H9 (cell line): ENCODE results near the gene ETDB. TPM values are rescaled to one million over a fixed set of nuclear protein-coding genes. Genes with fewer than 3 reads are reported as not detected.

Source experiments
- DNase-seq: peaks from one replicate; pipeline ENCODE4 v3.0.0-alpha.2; 2017
- H2AFZ ChIP-seq: one replicate; pipeline ENCODE4 v1.6.1; 2013; ENCODE audit warnings: mild to moderate bottlenecking, low read length, control low read depth, moderate library complexity
- H2AK5ac ChIP-seq: 2 replicates; pipeline ENCODE4 v1.6.1; 2013; ENCODE audit warnings: low read length, control low read depth, mixed read lengths; ENCODE audit not compliant: insufficient read length
- H2BK120ac ChIP-seq: one replicate; pipeline ENCODE4 v1.6.1; 2013; ENCODE audit warnings: low read depth, mild to moderate bottlenecking, low read length, control low read depth, inconsistent platforms; ENCODE audit not compliant: poor library complexity, severe bottlenecking
- H2BK12ac ChIP-seq: 2 replicates; pipeline ENCODE4 v1.6.1; 2013; ENCODE audit warnings: low read length, control low read depth, mixed read lengths, low read depth; ENCODE audit not compliant: insufficient read length
- H2BK15ac ChIP-seq: 2 replicates; pipeline ENCODE4 v1.6.1; 2013; ENCODE audit warnings: low read depth, low read length, control low read depth
- H2BK20ac ChIP-seq: one replicate; pipeline ENCODE4 v1.6.1; 2013; ENCODE audit warnings: low read depth, mild to moderate bottlenecking, low read length, control low read depth, inconsistent platforms; ENCODE audit not compliant: poor library complexity, severe bottlenecking
- H2BK5ac ChIP-seq: 2 replicates; pipeline ENCODE4 v1.6.1; 2013; ENCODE audit warnings: low read length, control low read depth, mixed read lengths; ENCODE audit not compliant: insufficient read length
- H3K14ac ChIP-seq: 2 replicates; pipeline ENCODE4 v1.6.1; 2013; ENCODE audit warnings: low read length, control low read depth; ENCODE audit not compliant: insufficient read depth
- H3K18ac ChIP-seq: 2 replicates; pipeline ENCODE4 v1.6.1; 2013; ENCODE audit warnings: low read depth, mild to moderate bottlenecking, mixed read lengths, low read length, control low read depth; ENCODE audit not compliant: insufficient read length
- H3K23ac ChIP-seq: 2 replicates; pipeline ENCODE4 v1.6.1; 2013; ENCODE audit warnings: low read length, control low read depth, mixed read lengths, low read depth; ENCODE audit not compliant: insufficient read length
- H3K23me2 ChIP-seq: 2 replicates; pipeline ENCODE4 v1.6.1; 2013; ENCODE audit warnings: low read depth, mild to moderate bottlenecking, mixed read lengths, low read length, control low read depth; ENCODE audit not compliant: insufficient read length, poor library complexity, severe bottlenecking
- H3K27ac ChIP-seq: 2 replicates; pipeline ENCODE4 v1.5.1; 2013; ENCODE audit warnings: low read length, control low read depth, mixed read lengths, low read depth; ENCODE audit not compliant: insufficient read length
- H3K27me3 ChIP-seq: 2 replicates; pipeline ENCODE4 v1.6.1; 2013; ENCODE audit warnings: low read length, control low read depth, inconsistent platforms; ENCODE audit not compliant: insufficient read depth
- H3K4ac ChIP-seq: 2 replicates; pipeline ENCODE4 v1.6.1; 2013; ENCODE audit warnings: low read depth, mild to moderate bottlenecking, control low read depth, inconsistent platforms, low read length, moderate library complexity
- H3K4me1 ChIP-seq: 2 replicates; pipeline ENCODE4 v1.6.1; 2013; ENCODE audit warnings: low read length, control low read depth, inconsistent platforms; ENCODE audit not compliant: insufficient read depth
- H3K4me2 ChIP-seq: 2 replicates; pipeline ENCODE4 v1.6.1; 2013; ENCODE audit warnings: low read length, control low read depth, mixed read lengths; ENCODE audit not compliant: insufficient read length, insufficient read depth
- H3K56ac ChIP-seq: 2 replicates; pipeline ENCODE4 v1.6.1; 2013; ENCODE audit warnings: low read depth, mild to moderate bottlenecking, mixed read lengths, low read length, control low read depth; ENCODE audit not compliant: insufficient read length
- H3K79me1 ChIP-seq: 2 replicates; pipeline ENCODE4 v1.6.1; 2013; ENCODE audit warnings: low read depth, mild to moderate bottlenecking, moderate library complexity, low read length, control low read depth, inconsistent platforms; ENCODE audit not compliant: insufficient read depth, poor library complexity, severe bottlenecking
- H3K79me2 ChIP-seq: 2 replicates; pipeline ENCODE4 v1.6.1; 2013; ENCODE audit warnings: low read length, control low read depth, inconsistent platforms; ENCODE audit not compliant: insufficient read depth
- H3K9ac ChIP-seq: 2 replicates; pipeline ENCODE4 v1.6.1; 2013; ENCODE audit warnings: low read length, control low read depth, mixed read lengths; ENCODE audit not compliant: insufficient read length; ENCODE audit errors: extremely low read depth
- H3K9me3 ChIP-seq: one replicate; pipeline ENCODE4 v1.6.1; 2013; ENCODE audit warnings: low read depth, low read length, inconsistent platforms; ENCODE audit not compliant: control insufficient read depth
- H3T11ph ChIP-seq: one replicate; pipeline ENCODE4 v1.6.1; 2013; ENCODE audit warnings: mild to moderate bottlenecking, low read length, control low read depth, inconsistent platforms
- H4K20me1 ChIP-seq: one replicate; pipeline ENCODE4 v1.6.1; 2013; ENCODE audit not compliant: control insufficient read depth, insufficient read length, insufficient read depth
- H4K5ac ChIP-seq: 2 replicates; pipeline ENCODE4 v1.6.1; 2013; ENCODE audit warnings: low read depth, mild to moderate bottlenecking, mixed read lengths, low read length, control low read depth; ENCODE audit not compliant: insufficient read length
- H4K8ac ChIP-seq: replicated peaks from 2 replicates; pipeline ENCODE4 v1.6.1; 2013; ENCODE audit warnings: low read length, control low read depth, mixed read lengths, low read depth; ENCODE audit not compliant: insufficient read length
- H4K91ac ChIP-seq: 2 replicates; pipeline ENCODE4 v1.6.1; 2013; ENCODE audit warnings: low read depth, mild to moderate bottlenecking, moderate library complexity, mixed read lengths, low read length, control low read depth; ENCODE audit not compliant: insufficient read length
- H3K27ac Mint-ChIP-seq, 3 experiments: 2 replicates in 2 of 3; 3 replicates in 1 of 3; pipeline ENCODE4 v1.8.0; 2020 to 2021; ENCODE audit warnings: mixed read lengths in 3 of 3, mild to moderate bottlenecking in 1 of 3, moderate library complexity in 1 of 3
- H3K27me3 Mint-ChIP-seq: 2 replicates; pipeline ENCODE4 v1.8.0; 2021; ENCODE audit warnings: low read depth, mild to moderate bottlenecking, moderate library complexity, mixed read lengths
- H3K36me3 Mint-ChIP-seq, 3 experiments: 2 replicates in 2 of 3; 3 replicates in 1 of 3; pipeline ENCODE4 v1.8.0; 2020 to 2021; ENCODE audit warnings: low read depth in 3 of 3, mixed read lengths in 3 of 3; ENCODE audit not compliant: insufficient read depth in 1 of 3
- H3K4me1 Mint-ChIP-seq, 2 experiments: 2 replicates each; pipeline ENCODE4 v1.8.0; 2020; ENCODE audit warnings: mixed read lengths in 2 of 2
- H3K4me3 Mint-ChIP-seq, 2 experiments: 2 replicates in 1 of 2; 3 replicates in 1 of 2; pipeline ENCODE4 v1.8.0; 2020 to 2021; ENCODE audit warnings: mild to moderate bottlenecking in 2 of 2, mixed read lengths in 2 of 2, moderate library complexity in 1 of 2
- H3K9me3 Mint-ChIP-seq, 2 experiments: 2 replicates in 1 of 2; 3 replicates in 1 of 2; pipeline ENCODE4 v1.8.0; 2020; ENCODE audit warnings: mild to moderate bottlenecking in 2 of 2, mixed read lengths in 2 of 2, moderate library complexity in 1 of 2
- CTCF ChIP-seq: fragments of 200-600 bp; sonication (generic); conservative IDR thresholded peaks from 3 replicates; pipeline ENCODE4 v1.8.0; 2021; ENCODE audit warnings: antibody characterized with exemption, mild to moderate bottlenecking
- WGBS: extraction: QIAGEN DNeasy Blood & Tissue Kit; methylation state at CpG from one replicate; pipeline ENCODE4 v1.1.7; 2013; ENCODE audit warnings: missing lambda C conversion rate, low lambda C conversion rate, mixed read lengths; ENCODE audit not compliant: insufficient read length; ENCODE audit errors: extremely low coverage; 5-methylcytosine and 5-hydroxymethylcytosine counted together
- total RNA-seq: library from RNA; stranded (reverse); gene quantifications from 2 replicates; pipeline ENCODE4 v1.2.1, GENCODE V29; 2021

The ETDB gene
- total RNA-seq, 1 experiment from 2014 or later: not detected

DNA sequence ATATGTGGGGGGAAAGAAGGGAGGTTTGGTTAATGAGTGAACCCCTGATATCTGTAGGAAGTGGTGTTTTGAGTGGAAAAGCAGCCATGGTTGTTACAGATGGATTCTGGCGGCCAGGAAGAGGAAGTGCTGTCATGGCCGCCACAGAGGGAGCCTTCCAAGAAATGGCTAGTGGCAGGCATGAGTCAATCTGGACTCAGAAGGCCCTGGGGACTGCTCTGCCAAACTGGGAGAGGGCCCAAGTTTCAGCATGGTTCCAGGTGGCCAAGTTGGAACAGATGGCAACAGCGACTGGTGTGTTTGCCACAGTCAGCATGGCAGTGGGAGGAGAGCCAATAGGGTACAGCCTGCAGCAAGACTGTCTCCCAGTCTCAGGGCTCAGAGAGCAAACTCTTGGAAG lies 32.5 kb downstream of the ETDB start:
- H4K5ac ChIP-seq: no peak overlapping the region
- H2BK5ac ChIP-seq: no peak overlapping the region
- no peak overlapping the region for H2BK12ac ChIP-seq
- H3K27ac ChIP-seq: no peak overlapping the region
- no peak overlapping the region for H3K4ac ChIP-seq
- H2AK5ac ChIP-seq: no peak overlapping the region
- H3K23ac ChIP-seq: no peak overlapping the region
- no peak overlapping the region for H3K4me2 ChIP-seq
- TF ChIP-seq CTCF: no peak
- Mint-ChIP-seq H3K27ac (no peak overlapping the region), H3K27me3 (peaks cover 7% of the 10 kb centered on the region), H3K9me3 (peaks cover 38 to 67% of the 10 kb centered on the region in 2 experiments), H3K36me3 (peaks cover 4 to 11% (median 6%) of the 10 kb centered on the region in 3 experiments; a peak in 6 of 7 replicates), H3K4me3 (no peak overlapping the region), H3K4me1 (peaks cover 4 to 10% of the 10 kb centered on the region in 2 experiments; a peak in 3 of 4 replicates)
- H2AFZ ChIP-seq: no peak overlapping the region
- H3K23me2 ChIP-seq: no peaks in the 10 kb centered on the region
- H2BK120ac ChIP-seq: no peak overlapping the region
- DNase-seq: no peak
- no peak overlapping the region for H3K9ac ChIP-seq
- no peak overlapping the region for H4K8ac ChIP-seq
- H4K20me1 ChIP-seq: no peaks in the 10 kb centered on the region
- no peak overlapping the region for H2BK20ac ChIP-seq
- no CpG with 5 or more reads among the region's 3 CpGs for WGBS
- H3K79me1 ChIP-seq: no peaks in the 10 kb centered on the region
- H3K4me1 ChIP-seq: no peaks in the 10 kb centered on the region
- no peak overlapping the region for H3K18ac ChIP-seq
- no peak overlapping the region for H3T11ph ChIP-seq
- H3K9me3 ChIP-seq: peaks cover 25% of the 10 kb centered on the region
- H4K91ac ChIP-seq: no peak overlapping the region
- no peaks in the 10 kb centered on the region for H3K79me2 ChIP-seq
- H2BK15ac ChIP-seq: no peak overlapping the region
- no peak overlapping the region for H3K56ac ChIP-seq
- no peaks in the 10 kb centered on the region for H3K27me3 ChIP-seq
- no peak overlapping the region for H3K14ac ChIP-seq
